C1 segment of cervical spinal cord (tissue), 14 donors: Measurements from ENCODE around the gene CHN1.

ENCODE experiments used
- DNase-seq, 14 donors: peaks; one replicate each; lab custom pipeline; 2025; lab: John Stamatoyannopoulos, UW

The CHN1 gene

DNA sequence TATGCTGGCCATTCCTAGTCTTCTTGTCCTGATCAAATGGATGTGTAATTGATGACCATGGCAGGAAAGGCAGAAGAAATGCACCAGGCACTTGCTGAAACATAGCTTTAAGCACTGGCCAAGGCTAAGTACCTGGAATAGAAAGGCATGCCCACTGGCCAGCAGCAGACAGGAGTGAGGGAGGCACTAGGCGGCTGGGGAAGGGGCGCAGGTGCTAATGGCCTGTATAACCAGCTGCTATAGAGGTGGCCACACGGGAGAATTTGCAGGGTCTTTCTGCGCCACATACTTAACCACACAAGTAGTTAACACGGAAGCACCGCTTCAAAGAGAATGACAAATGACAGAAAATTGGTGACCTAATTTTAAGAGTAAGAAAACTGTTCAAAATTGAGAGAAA is 174.6 kb downstream of the CHN1 start:
- no peak for DNase-seq

- no peak for DNase-seq
Measured at GRCh38 chr2:174829550-174829949, 175.6 kb downstream of the CHN1 start.

GRCh38 chr2:174827371-174828369 is 177.5 kb downstream of the CHN1 start:
- DNase-seq = no peak

- no peak for DNase-seq
Measured at GRCh38 chr2:174826051-174826450, 179.1 kb downstream of the CHN1 start.

DNA sequence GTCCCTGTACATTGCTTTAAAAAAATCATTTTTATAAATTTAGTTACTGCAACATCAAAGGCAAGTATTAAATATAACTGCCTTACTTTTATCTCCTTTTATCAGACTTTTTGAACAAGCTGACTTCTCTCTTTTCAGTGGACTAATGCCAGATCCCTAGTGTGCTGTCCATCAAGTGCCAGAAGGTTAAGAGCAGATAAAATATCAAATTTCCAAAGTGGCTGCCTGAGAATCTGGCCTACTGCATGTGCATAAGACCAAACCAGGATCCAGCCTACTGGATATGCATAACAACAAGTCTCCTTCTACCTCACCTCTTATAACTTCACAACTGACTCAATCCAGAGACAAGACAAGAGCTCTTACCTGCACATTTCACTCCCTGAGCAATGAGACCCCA is 181.1 kb downstream of the CHN1 start:
- DNase-seq = no peak

DNA sequence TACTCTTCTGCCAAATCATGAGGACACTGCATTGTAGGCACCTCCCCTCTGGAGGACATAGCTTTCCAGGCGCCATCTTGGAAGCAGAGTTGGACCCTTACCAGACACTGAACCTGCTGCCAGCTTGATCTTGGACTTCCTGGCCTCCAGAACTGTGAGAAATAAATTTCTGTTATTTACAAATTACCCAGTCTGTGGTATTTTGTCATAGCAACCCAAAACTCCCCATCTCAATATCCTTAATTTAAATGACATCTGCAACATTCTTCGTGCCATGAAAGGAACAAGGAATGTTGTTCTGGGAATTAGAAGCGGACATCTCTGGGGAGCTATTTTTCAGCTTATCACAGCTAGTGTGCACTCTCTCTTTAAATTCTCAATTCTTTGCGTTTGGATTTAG is 183.6 kb downstream of the CHN1 start:
- DNase-seq = no peak

GRCh38 chr2:174820361-174820760 is 184.8 kb downstream of the CHN1 start:
- no peak for DNase-seq

- no peak for DNase-seq
Measured at GRCh38 chr2:174815526-174815925, 189.7 kb downstream of the CHN1 start.

- no peak for DNase-seq
Measured at GRCh38 chr2:174812037-174812436, 193.1 kb downstream of the CHN1 start.

GRCh38 chr2:174807931-174808330 is 197.2 kb downstream of the CHN1 start:
- DNase-seq = no peak

DNA sequence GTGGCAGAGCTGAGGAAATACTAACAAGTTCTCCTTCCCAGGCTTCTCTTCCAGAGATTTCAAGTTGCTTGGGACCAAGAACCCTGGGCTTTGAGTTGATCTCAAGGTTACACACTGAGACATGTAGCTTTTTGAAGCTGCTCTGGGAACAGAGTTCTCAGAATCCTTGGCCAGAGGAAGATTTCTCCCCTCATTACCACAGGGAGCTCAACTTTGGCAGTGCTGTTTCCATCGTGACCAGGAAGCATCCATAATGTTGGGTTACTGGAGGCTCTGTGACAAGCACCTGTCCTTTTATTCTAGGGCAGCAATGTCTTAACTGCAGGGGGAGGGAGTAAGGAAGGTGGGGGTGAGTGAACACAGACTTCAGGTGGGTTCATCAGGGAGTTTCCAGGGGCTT is 199.4 kb downstream of the CHN1 start:
- DNase-seq = no peak

- DNase-seq = no peak
Measured at GRCh38 chr2:174802459-174802858, 202.7 kb downstream of the CHN1 start.

DNA sequence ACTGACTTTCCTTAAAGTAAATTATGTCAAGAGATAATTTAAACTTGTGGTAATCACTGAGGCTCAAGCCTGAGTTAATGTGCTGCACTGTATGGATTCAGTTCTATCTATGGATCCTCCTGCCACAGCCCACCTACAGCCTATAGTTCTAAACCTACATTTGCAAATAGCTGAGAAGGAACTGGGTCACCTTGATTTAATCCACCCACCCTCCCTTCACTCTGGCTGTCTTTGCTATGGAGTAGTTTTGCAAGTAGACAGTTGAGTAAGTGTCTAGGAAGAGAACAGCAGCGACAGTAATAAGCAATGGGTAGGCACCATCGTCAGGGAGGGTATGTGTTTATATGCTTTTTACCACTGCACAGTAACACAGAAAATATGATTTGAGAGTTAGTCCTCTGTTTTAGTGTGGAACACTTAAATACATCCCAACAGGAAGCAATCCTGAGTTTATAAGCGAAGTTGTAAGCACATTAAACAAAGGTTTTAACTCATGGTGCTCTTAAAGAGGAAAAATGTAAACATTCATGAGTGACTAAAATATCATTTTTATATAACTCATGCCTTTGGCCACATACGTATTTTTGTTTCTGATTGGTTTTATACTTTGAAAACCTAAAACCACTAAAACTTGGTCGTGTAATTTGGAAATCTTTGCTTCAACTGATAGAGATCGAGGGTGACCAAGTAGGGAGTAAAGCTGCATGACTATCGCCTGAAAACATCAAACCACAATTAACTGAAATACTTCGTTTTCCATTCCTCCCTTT is 204.6 kb downstream of the CHN1 start:
- no peak for DNase-seq

GRCh38 chr2:174798801-174799200 is 206.4 kb downstream of the CHN1 start:
- DNase-seq = no peak

- no peak for DNase-seq
Measured at GRCh38 chr2:174797781-174798276, 207.4 kb downstream of the CHN1 start.

DNA sequence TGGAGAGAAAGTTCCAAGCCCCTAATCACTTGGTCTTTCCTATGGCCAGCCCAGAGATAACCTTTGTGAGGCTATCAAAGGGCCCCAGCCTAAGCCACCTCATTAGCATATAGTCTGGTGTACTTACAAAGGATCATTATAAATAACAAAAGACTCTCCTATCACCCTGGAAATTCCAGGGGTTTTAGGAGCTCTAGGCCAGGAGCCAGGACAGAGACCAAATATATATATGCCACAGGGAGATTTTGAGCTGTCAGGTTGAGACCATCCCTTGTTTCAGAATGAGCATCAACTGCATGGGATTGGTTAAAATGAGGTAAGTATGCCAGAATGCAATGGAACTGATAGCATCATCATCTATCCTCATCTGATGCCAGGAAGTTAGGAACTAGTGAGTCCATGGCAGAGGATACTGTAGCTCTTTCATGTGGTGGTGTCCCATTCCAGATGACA is 208.8 kb downstream of the CHN1 start:
- no peak for DNase-seq

GRCh38 chr2:174794851-174795374 is 210.3 kb downstream of the CHN1 start:
- no peak for DNase-seq

- no peak for DNase-seq
Measured at GRCh38 chr2:174792309-174793025, 212.7 kb downstream of the CHN1 start.

DNA sequence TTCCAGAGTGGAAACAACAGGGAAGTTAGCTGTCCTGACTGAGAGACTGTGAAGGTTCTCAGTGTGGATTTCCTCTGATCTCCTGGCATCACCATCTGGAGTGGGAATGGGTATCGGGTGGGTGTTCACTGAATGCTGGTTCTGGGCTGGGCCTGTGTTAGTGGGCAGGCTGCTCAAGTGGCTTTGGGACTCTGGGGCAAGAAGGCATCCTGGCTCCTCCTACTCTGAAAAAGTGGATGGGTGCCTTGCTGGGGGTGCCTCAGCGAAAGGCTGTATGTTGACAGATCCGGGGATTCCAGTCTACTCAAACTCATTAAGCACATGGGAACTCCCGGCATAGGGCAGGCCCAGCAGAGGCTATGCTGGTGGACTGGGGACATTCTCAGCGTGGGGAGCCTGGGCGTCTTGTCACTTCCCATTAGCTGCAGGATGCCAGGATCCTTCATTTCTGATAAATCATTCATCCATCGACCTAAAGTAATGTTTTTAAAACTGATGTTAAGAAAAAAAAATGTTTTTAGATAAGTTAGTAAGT is 213.4 kb downstream of the CHN1 start:
- no peak for DNase-seq

DNA sequence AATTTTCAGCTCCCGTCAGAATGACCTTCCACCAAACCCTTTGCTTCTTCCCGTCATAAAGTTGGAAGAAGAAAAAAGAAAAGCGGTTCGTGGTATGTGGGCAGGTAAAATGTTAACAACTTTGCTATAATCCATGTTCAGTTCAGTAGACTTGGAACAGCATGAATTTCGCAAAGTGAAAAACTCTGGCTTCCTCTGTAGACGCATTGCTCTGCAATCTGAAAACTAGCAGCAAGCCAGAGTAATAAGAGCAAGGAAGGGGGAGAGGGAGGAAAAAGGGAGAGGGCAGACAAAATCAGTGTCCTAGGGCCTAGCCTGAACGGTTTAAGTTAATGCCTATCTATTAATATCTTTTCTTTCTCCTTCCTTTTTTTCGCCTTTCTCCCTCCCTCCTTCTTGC is 214.2 kb downstream of the CHN1 start:
- no peak for DNase-seq

DNA sequence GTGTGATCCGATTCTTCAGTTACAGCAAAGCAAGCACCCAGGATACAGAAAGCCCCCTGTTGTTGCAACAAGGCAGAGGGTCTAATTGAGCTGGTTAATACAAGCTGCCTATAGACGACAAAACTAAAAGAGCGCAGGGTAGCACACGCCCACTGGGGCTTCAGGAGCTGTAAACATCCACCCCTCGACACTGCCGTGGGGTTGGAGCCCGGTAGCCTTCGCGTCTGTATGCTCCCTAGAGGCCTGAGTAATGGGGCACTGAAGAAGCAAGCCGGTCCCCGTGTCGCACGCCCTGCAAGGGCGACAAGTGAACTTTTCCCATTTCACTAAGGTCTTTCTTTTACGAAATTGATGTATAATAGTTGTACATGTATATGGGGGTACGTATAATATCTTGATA is 216.2 kb downstream of the CHN1 start:
- DNase-seq = no peak
